Activated T-cell treated with anti-CD3 and anti-CD28 coated beads for 4 hours (primary cell): ENCODE measurements around the gene DEUP1.
"Not testable (repeated sequence)": the region's sequence is repeated elsewhere in the genome, so short reads cannot be mapped to it uniquely, and the experiment has no call there.

ENCODE experiments used
- DNase-seq: peaks from one replicate; pipeline ENCODE4 v3.0.0-alpha.2; 2020

DEUP1 gene

DNA sequence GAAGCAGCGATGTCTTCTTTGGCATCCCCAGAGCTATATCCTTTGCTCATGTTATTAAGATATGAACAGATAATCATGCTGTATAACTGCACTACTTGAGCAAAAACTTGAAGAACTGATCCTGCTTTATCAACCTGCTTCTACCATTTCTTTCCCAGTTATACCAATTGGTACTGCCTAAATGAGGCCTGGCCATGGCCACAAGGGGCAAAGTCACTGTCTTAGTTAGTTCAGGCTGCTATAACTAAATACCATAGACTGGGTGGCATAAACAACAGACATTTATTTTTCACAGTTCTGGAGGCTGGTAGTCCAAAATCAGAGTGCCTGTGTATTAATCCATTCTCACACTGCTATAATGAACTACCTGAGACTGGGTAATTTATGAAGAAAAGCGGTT, 37.5 kb downstream of the DEUP1 start:
- no peak for DNase-seq

DNA sequence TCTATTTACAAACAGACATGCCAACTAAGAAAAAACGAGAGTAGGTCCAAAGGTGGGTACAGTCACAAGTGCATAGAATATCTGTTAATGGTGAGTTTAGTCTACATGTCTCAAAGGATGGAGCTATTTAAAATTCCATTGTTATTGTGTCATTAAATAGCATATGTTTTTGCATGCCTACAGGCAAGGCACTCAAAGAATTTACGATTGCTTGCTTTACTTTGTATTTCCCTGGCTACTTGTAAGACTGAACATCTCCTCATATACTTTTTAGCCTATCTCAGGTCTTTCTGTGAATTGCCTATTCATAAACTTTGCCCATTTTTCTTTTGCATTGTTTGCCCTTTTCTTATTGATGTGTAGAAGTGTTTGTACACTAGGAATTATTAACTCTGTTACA, 39.7 kb downstream of the DEUP1 start:
- no peak for DNase-seq

DNA sequence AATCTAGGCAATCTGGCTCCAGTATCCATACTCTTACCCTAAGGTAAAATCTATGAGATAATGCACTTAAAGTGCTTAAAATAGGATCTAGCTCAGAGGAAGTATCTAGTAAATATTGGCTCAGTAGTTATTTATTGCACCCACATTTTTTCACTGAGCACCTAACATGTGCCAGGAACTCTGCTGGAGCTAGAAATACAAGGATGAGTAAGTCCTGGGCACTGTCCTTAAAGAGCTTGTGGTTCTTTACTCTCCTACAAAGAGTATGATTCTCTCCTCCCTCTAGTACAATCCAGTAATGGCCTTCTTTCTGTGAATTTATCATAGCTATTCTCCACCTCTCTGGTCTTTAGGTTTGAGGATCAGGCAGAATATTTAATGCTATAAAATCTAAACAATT, 59.2 kb downstream of the DEUP1 start:
- DNase-seq = no peak

DNA sequence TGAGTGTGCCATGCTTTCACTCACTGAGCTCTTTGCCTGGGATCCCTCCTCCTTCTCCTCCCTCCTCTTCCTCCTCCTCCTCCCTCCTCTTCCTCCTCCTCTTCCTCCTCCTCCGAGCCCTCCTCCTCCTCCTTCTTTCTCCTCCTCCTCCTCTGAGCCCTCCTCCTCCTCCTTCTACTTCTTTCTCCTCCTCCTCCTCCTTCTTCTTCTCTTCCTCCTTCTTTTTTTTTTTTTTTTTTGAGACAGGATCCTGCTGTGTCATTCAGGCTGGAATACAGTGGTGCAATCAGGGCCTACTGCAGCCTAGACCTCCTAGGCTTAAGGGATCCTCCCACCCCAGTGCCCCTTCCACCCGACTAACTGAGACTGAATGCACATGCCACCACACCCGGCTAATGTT, 62.3 kb downstream of the DEUP1 start:
- DNase-seq = no peak

DNA sequence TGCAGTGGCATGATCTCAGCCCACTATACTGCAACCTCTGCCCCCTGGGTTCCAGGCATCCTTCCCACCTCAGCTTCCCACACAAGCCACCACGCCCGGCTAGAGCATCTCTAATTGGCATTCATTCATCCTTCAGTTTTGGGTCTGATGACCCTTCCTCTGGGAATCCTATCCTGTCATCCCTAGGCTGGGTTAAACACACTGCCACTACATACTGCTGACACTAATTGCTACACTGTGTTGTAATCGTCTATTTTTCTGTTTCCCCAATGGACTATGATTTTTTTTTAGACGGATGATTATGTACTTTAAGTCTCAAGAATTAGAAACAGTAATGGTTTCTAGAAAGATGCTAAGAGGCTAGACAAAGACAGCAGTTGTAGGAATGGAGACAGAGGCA, 62.8 kb downstream of the DEUP1 start:
- DNase-seq = no peak

DNA sequence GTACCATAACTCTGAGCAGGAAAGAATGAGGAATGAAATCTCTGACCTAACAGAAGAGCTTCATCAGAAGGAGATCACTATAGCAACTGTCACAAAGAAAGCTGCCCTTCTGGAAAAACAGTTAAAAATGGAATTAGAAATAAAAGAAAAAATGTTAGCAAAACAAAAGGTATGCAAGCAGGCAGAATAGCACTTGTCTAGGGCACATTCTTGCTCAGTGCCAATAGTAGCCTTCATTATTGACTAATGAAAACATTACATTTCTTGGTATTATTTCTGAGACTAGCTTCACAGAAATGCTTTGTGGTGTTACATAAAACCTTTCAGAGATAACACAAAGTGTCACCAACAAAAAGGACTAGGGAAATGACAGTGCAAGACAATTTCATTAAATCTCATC, 63.9 kb downstream of the DEUP1 start:
- DNase-seq = no peak

DNA sequence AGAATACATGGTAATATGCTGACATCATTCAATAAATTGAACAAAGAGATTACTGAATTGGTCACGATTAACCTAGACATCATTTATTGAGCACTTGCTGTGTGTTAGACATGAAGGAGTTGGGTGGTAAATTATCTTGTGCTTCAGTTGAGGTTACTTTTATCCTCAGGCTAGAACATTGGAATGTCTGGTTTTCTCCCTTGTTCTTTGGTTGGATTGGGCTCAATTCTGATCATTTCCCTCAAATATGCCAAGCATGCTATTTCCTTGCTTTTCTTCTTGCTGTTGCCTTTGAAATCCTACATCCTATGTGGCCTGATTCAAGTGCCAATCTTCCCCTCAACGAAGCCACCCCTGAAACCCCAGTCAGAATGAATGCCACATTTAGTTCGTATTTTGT, 65.8 kb downstream of the DEUP1 start:
- no peak for DNase-seq

DNA sequence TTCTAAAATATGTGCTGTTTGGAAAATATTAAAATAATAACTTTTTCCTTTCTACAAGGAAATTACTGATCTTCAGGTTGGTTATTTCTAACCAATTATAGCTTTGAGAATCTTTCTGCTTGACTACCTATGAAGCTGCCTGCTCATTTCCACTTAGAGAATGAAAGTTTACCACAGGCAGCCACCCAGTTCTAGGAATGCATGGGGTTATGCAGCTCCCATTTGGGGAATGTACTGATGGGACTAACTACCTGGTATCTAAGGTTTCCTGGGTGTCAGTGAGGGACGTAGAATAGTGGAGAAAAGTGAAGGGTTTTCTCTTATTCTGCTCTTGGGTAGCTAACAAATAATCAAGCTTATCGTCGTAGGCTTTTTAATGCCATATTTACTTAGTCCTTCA, 73.4 kb downstream of the DEUP1 start:
- no peak for DNase-seq

DNA sequence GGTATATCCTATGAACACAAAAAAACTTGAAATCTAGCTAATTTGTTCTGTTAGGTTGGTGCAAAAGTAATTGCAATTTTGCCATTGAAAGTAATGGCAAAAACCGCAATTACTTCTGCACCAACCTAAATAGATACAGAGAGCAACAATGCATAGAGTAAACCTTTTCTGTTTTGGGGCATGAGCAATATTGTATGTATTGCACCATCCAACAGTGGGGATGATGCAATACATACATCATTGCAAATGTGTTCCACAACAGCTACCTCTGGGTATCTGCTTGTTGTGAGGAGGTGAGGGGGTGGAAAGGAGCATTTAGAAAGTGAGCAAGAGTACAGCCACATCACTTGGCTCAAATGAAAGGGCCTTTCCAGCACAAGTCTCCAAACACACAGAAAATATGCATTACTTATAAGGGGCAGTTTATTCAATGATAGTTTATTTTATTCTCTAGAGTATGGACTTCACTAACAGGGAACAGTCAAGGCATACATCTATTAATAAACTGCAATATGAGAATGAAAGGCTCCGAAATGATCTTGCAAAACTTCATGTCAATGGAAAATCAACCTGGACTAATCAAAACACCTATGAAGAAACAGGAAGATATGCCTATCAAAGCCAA, 77.3 kb downstream of the DEUP1 start:
- DNase-seq = no peak

DNA sequence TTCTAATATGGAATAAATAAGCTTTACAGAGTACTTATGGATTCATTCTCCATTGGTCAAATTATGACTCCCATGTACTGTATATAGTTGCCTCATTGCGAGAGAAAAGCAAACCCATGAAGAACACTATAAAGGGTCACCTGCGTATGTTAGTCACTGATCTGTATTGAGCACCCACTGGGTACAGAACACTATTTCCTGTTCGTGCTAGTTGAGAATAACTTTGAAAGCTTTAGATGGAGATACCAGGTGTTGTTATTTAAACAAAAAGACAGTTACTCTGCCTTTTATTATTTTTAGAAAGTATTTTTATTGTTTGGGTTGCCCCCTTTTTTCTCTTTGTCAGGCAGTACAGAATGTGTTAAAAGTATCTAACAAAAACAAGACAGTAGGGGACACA, 79.9 kb downstream of the DEUP1 start:
- DNase-seq = no peak

DNA sequence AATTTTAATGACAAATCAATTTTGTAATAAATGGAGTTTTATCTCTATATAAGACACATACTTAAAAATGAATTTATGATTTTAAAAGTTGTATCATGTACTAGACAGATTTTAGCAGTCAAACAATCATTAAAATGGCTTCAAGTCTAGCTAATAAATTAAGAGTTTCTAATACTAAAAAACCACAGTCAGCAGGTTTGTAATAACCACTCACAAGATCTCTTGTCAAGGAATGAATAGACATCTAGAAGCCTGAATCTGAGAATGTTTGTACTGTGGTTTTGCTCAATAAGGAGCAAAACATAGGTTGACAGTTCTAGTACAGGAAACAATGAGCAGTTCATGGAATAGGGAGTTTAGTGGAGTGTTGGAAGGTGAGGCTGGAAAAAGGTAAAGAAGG, 81.2 kb downstream of the DEUP1 start:
- DNase-seq = no peak

DNA sequence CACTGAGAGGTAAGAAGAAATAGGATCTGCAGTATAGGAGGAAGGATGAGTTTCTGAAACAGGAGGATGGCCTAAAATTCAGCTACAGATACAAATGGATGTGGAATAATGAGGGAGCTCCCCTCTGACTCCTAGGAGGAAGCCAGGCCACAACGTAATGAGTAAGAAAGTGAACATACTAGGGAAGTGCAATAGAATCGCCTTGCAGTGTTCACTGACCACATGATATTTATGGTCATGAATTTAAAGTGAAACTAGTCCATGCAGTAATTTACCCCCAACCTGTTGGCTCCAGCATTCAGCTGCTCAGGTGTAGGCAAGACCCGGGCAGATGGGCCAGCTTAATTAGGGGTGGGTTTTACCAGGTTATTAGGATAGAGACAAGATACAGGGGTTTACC, 101.7 kb downstream of the DEUP1 start:
- no peak for DNase-seq

DNA sequence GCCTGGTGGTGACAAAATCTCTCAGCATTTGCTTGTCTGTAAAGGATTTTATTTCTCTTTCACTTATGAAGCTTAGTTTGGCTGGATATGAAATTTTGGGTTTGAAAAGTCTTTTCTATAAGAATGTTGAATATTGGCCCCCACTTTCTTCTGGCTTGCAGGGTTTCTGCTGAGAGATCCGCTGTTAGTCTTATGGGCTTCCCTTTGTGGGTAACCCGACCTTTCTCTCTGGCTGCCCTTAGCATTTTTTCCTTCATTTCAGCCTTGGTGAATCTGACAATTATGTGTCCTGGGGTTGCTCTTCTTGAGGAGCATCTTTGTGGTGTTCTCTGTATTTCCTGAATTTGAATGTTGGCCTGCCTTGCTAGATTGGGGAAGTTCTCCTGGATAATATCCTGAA, 112.7 kb downstream of the DEUP1 start:
- not testable (repeated sequence) for DNase-seq

DNA sequence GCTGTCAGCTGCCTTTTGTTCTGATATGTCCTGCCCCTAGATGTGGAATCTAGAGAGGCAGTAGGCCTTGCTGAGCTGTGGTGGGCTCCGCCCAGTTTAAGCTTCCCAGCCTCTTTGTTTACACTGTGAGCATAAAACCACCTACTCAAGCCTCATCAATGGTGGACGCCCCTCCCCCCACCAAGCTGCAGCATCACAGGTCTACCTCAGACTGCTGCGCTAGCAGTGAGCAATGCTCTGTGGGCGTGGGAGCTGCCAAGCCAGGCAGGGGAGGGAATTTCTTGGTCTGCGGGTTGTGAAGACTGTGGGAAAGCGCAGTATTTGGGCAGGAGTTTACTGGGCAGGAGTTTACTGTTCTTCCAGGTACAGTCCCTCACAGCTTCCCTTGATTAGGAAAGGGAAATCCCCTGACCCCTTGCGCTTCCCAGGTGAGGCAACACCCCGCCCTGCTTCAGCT, 114.1 kb downstream of the DEUP1 start:
- no peak for DNase-seq

DNA sequence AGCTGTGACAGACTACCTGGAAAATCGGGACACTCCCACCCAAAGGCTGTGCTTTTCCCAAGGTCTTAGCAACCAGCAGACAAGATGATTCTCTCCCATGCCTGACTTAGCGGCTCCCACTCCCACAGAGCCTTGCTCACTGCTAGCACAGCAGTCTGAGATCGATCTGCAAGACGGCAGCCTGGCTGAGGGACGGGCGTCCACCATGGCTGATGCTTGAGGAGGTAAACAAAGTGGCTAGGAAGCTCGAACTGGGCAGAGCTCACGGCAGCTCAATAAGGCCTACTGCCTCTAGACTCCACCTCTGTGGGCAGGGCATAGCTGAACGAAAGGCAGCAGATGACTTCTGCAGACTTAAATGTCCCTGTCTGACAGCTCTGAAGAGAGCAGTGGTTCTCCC, 127.7 kb downstream of the DEUP1 start:
- no peak for DNase-seq

DNA sequence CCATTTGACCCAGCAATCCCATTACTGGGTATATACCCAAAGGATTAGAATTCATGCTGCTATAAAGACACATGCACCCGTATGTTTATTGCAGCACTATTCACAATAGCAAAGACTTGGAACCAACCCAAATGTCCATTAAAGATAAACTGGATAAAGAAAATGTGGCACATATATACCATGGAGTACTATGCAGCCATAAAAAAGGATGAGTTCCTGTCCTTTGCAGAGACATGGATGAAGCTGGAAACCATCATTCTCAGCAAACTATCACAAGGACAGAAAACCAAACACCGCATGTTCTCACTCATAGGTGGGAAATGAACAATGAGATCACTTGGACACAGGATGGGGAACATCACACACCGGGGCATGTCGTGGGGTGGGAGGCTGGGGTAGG, 133.1 kb downstream of the DEUP1 start:
- DNase-seq = not testable (repeated sequence)

DNA sequence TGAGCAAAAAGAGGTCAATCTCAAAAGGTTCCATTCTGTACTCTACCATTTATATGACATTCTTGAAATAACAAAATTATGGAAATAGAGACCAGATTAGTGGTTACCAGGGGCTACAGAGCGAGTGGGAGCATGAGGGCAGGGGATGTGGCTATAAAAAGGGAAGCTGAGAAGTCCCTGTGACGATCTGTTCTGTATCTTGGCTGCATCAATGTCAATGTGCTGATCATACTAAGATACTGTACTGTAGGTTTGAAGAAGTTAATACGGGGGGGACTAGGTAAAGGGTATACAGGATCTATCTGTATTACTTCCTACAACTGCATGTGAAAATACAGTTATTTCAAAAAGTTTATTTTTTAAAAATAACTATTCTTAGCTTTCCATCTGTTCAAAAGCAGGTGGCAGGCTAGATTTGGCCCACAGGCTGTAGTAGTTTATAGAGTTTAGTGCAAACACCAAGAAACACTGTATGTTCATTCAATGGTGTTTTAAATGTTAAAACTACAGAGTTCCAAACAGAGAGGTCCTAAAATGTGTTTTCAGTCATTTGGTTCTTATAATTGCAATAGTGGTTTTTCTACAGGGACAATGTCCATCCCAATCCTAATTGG, 134.5 kb downstream of the DEUP1 start:
- DNase-seq = no peak

DNA sequence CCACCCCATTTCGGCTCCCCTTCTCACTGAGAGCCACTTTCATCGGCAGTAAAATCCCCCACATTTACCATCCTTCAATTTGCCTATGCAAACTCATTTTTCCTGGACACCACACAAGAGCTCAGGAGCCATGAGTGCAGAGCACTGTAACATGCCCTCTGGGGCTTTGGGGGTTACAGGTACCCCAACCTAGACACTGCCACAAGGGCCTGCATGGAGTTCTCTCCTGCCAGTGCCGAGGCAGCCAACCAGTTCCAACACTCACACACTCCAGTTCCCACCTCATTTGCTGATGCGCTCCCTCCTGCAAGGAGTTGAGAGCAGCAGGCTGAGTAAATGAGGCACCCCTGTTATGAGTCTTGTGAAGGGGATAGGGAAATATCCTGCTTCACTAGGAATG, 136.5 kb downstream of the DEUP1 start:
- no peak for DNase-seq

DNA sequence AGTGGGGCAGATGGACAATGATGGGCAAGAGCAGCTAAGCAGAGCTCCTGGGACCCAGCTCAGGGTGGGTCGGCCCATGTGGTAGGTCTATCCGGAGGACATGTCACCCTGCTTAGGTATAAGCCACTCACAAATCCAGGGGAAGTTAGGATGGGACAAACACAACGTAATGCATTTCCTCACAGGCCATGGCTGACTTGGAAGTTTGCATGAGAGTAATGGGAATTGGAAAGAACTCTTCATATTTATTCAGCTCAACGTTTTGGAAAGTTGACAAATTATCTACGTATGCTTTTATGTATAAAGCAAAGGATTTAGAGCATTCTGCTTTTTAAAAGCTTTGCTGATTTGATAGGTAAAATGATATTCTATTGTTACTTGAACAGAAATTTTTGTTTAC, 137.7 kb downstream of the DEUP1 start:
- DNase-seq = no peak

DNA sequence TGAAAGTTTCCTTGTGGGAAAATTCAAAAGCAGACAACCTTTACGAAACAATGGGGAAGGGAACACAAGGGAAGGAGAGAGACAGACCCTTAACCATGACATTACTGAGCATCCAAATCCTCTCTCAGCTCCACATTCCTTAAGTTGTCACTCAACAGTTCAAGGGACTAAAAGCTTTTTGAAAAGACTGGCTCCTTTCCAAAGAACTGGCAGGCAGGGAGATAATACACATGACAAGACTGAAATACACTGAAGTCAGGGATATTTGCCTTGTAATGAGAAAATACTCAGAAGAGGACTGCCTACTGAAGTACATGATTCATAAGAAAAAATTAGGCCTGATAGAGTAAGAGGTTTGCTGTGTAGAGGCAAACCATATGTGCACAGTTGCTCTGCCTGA, 143.6 kb downstream of the DEUP1 start:
- no peak for DNase-seq

DNA sequence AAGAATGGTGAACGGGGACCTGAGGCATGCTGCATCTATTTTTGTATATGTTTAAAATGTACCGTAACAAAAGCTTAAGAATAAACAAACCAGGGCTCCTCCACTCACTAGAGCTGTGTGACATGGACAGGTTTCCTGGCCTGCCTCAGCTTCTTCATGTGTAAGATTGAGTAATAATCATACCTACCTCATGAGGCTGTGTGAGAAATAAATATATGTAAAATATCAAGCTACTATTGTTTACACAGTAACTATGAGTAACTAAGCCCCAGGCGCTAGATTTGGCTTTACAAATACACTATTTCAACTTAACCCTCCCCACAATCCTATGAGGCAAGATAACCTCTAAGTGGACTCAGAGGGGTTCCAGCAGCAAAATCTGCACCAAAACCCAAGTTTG, 146.3 kb downstream of the DEUP1 start:
- DNase-seq = no peak

DNA sequence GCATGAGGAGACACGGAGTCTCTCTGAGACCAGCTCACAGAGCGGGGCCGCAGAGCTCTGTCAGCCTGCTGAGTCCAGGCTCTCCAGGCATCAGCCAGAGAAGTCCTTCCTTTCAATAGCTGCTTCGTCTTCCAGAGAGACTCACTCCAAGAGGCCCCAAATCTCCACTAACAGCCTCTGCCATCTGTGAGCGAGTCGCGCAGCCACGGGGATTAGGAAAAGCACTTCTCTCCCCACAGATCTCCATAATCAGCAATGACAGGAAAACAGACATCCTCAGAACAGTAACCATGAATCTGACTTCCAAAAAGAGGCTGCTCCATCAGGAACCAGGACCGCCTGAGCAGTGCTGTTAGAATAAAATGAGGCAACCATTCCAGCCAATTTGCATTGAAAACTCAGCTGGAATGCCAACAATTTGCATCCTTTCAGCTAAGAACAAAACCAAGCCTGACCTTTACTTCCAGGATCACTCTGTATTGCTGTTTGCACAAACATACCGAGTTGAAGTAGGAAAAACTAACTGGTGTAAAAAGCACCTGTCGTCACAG, 147.2 kb downstream of the DEUP1 start:
- no peak for DNase-seq

DNA sequence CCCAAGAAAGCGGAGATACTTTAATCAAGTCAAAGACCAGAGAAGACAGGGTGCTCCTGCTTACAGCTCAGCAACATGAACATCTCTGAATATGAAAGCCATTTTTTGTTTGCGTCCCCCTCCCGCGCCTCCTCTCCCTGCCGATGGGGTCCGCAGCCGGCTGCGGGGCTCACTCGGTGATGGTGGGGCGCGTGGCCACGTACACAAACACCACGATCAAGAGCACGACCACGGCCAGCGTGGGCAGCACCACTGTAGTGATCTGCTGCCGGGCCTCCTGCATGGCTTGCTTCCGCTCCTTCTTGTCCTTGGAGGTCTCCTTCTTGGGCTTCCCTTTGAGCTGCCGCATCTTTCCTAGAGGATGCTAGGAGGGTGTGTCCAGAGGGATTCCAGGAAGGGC, 148.3 kb downstream of the DEUP1 start:
- no peak for DNase-seq

DNA sequence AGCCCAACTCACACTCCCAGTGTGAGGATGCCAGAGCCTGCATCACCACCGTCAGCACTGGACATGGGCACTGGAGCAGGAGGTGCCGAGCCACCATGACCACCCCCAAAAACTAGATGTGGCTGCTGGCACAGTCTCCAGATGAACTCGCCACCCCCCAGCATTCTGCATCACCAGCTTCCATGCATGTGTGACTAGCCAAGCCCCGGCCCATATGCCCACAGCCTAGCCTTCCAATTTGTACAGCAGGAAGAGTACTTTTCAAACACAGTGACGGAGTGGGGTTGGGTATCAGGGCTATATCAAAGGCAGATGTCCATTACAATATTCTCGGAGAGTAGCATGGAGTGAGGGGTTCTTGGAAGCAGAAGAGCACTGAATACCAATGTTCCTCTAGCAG, 149.7 kb downstream of the DEUP1 start:
- DNase-seq = no peak

DNA sequence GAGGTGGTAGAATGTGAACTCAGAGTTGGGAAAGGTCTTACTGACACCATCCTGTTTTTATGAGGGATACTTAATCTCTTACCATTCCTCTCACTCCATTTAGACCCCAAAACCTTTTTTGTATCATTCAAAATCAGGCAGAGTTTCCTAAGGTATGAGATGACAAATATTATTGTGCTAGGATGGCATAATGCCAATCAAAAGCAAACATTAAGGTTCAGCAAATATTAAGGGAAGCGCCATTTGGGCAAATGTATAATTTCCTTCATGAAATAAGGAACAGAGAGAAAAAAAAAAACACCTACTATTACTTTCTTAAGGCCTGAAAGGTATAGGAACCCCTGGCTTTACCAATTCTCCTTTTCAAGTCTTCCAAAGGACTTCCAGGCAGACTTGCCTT, 150.2 kb downstream of the DEUP1 start:
- DNase-seq = no peak
